ENCODE measurements around the gene LRRK2.

DNA sequence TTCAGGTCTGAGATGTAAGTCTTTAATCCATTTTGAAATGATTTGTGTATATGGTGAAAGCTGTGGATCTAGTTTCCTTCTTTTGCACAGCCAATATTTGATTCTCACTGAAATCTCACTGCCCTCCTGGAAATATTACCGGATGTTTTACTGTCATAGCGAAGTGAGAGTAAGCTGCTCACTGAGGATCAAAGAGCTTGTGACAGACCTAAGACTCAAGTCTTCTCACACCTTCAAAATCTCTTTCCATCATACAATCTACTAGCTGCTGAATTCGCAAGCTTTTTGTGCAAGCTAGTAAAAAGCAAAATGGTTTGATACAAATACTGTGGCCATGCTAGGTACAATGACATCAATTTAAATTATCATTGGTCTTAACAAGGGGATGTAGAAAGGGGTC, 3.9 kb downstream of the LRRK2 start:
- TF ChIP-seq, protein P1, sequence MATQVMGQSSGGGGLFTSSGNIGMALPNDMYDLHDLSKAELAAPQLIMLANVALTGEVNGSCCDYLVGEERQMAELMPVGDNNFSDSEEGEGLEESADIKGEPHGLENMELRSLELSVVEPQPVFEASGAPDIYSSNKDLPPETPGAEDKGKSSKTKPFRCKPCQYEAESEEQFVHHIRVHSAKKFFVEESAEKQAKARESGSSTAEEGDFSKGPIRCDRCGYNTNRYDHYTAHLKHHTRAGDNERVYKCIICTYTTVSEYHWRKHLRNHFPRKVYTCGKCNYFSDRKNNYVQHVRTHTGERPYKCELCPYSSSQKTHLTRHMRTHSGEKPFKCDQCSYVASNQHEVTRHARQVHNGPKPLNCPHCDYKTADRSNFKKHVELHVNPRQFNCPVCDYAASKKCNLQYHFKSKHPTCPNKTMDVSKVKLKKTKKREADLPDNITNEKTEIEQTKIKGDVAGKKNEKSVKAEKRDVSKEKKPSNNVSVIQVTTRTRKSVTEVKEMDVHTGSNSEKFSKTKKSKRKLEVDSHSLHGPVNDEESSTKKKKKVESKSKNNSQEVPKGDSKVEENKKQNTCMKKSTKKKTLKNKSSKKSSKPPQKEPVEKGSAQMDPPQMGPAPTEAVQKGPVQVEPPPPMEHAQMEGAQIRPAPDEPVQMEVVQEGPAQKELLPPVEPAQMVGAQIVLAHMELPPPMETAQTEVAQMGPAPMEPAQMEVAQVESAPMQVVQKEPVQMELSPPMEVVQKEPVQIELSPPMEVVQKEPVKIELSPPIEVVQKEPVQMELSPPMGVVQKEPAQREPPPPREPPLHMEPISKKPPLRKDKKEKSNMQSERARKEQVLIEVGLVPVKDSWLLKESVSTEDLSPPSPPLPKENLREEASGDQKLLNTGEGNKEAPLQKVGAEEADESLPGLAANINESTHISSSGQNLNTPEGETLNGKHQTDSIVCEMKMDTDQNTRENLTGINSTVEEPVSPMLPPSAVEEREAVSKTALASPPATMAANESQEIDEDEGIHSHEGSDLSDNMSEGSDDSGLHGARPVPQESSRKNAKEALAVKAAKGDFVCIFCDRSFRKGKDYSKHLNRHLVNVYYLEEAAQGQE (IDR thresholded peaks at IDR 0.05; ENCODE audit: insufficient read depth in 1 of 2, low read depth in 2 of 2, low read length in 2 of 2) = no peak
- TF ChIP-seq POLR2AphosphoS5 (IDR thresholded peaks at IDR 0.05; ENCODE audit: low read depth, low read length) (no peak), FOXP2 (optimal IDR thresholded peaks at IDR 0.05; ENCODE audit: borderline replicate concordance, extremely low read depth, extremely low read length, insufficient read depth) (no peak), TAF1 (IDR thresholded peaks at IDR 0.05; ENCODE audit: borderline replicate concordance, insufficient read depth, low read length) (no peak)
